HG03558 (cell line): ENCODE data around the gene FFAR2.
A peak's percentile ranks its signal among the peaks of the same experiment; 100 is the strongest.
"Not testable (repeated sequence)": the region's sequence is repeated elsewhere in the genome, so short reads cannot be mapped to it uniquely, and the experiment has no call there.

Experiments used
- ATAC-seq: cut with Tn5 transposase; IDR thresholded peaks from one replicate; pipeline ENCODE4 v1.9.1; 2021; ENCODE audit warnings: moderate number of reproducible peaks; ENCODE audit not compliant: unreplicated experiment; ENCODE audit errors: extremely low read depth

Gene FFAR2

GRCh38 chr19:35447606-35448469, at the start of gene FFAR2:
FFAR2 (plus strand) TSS chr19:35448257; CDS start chr19:35449715, 1,458 bp downstream.
- ATAC-seq = no peak

DNA sequence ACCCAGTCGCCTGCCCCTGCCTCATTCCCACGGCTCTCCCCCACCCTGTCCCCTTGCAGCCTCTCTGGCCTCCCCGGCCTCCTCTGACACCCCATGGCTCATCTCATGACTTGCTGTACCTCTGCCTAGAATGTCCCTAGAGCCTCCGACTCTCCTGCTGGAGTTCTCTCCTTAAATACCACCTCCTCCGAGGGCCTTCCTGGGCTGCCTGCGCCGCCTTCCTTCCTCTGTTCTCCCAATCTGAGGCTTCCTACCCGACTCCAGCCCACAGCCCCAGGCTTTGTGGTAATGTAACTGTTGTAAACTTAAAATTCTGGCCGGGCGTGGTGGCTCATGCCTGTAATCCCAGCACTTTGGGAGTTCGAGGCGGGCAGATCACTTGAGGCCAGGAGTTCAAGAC, 49.5 kb upstream of the FFAR2 start:
- ATAC-seq = no peak

DNA sequence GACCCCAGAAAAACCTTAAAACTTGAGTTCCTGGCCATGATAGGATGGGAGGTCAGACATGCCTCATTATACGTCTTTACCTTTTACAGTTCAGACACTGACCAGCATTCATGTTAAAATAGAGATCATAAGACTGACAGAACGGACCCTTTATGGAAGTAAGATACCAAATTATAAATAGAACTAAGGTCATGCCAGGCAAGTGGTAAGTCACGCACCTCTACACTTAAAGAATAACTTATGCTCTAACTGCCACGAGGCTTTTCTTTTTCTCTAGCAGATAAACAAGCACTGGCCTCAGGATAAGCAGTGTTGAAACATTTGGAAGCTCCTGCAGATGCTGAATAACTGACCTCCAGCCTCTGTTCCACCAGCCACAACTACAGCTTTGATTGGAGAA, 48.8 kb upstream of the FFAR2 start:
- ATAC-seq = no peak

GRCh38 chr19:35399948-35400772, 47.9 kb upstream of the FFAR2 start:
- ATAC-seq = no peak

DNA sequence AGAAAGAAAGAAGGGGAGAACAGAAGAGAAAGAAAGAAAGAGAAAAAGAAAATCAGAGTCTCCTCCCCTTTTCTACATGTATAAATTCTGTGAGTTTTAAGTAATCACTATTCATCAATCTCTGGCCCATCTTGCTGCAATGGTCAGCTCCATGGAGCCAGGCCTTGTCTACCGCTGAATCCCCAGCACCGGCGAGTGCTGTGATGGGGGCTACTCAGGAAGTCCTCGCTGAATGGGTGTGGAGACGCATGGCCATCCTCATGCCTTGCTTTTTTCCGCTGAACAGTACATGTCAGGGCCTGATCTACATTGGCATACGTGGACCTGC, 47.3 kb upstream of the FFAR2 start:
- ATAC-seq = no peak

GRCh38 chr19:35401416-35401815, 46.6 kb upstream of the FFAR2 start:
- ATAC-seq = not testable (repeated sequence)

DNA sequence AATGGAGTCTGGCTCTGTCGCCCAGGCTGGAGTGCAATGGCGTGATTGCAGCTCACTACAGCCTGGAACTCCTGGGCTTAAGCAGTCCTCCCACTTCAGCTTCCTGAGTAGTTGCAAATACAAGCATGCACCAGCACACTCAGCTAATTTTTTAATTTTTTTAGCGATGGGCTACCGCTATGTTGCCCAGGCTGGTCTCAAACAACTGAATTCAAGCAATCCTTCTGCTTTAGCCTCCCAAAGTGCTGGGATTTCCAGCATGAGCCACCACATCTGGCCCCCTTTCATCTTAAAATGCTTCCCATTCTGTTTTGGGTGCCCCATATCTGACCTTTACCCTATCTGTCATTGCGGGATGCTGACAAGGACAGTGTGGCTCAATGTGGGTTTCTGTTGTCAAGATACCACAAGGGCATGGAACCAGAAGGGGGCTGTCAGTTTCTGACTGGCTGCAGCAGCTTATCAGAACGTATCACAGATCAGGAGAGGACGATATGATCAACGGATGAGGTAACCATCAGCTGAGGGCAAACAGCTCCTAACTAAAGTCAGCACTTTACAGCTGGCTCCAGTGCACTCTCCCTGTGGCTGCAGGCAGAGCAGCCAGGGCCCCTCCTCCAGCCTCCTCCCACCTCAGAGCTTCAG, 44.8 kb upstream of the FFAR2 start:
- ATAC-seq = no peak

- ATAC-seq = peak; percentile 45
Observed at GRCh38 chr19:35404879-35405622, 43.0 kb upstream of the FFAR2 start.

DNA sequence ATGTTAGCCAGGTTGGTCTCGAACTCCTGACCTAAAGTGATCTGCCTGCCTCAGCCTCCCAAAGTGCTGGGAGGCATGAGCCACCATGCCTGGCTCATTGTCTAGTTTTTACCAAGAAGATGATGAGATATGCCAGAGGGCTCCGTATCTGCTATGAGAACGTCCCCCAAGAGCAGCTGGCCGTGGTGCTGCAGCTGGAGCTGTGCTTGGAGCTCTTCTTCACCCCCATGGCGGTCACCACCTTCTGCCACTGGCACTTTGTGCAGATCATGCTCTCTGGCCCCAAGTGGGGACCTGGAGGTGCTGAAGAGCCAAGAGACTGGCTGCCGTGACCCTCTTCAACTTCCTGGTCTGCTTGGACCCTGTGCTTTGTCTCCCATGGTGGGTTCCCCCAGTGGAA, 40.4 kb upstream of the FFAR2 start:
- ATAC-seq = no peak

DNA sequence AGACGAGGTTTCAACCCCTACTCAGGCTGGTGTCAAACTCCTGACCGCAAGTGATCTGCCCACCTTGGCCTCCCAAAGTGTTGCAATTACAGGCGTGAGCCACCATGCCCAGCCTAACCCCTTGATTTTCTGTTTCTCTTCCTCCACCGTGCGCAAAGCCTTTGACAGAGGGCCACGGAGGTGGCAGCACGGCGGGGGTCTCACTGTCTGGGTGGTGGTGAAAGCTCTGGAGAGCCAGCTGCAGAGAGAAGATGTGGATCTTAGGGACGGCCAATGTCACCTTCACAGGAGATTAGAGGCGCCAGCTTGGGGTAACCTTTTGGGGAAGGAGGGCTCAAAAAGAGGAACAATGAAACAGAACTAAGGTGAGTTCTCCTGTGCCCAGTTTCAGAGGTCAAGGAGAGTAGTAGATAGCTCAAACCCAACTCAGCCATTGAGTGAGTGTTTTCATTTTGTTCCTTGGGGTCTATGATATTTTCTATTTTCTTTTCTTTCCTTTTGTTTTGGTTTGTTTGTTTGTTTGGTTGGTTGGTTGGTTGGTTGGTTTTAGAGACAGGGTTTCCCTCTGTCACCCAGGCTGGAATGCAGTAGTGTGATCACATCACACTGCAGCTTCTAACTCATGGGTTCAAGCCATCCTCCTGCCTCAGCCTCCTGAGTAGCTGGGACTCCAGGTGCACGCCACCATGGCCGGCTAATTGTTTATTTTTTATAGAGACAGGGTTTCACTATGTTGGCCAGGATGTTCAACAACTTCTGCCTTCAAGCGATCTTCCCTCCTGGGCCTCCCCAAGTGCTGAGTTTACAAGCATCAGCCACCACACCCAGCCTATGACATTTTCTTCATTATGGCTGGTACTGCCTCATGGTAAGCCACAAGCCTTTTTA, 39.5 kb upstream of the FFAR2 start:
- ATAC-seq = no peak

DNA sequence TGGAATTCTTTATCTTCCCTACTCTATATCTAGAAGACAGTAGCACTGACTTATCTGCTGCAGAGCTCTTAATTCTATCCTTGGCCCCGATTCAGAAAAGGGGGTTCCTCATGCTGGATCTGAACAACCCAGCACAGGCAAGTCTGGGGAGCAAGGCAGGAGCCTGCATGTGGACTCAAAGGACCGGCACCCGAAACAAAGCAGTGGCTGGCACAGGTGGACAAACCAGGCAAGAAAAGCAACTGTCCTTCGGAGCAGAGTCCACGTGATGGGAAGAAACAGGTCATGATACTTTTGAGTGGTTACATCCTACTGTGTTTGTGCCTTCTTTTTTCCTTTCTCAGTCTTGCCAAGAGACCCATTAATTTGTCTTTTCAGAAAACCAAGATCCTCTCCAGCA, 38.9 kb upstream of the FFAR2 start:
- ATAC-seq = no peak

- no peak for ATAC-seq
Observed at GRCh38 chr19:35410487-35410886, 37.6 kb upstream of the FFAR2 start.

- no peak for ATAC-seq
Observed at GRCh38 chr19:35414442-35414841, 33.6 kb upstream of the FFAR2 start.

DNA sequence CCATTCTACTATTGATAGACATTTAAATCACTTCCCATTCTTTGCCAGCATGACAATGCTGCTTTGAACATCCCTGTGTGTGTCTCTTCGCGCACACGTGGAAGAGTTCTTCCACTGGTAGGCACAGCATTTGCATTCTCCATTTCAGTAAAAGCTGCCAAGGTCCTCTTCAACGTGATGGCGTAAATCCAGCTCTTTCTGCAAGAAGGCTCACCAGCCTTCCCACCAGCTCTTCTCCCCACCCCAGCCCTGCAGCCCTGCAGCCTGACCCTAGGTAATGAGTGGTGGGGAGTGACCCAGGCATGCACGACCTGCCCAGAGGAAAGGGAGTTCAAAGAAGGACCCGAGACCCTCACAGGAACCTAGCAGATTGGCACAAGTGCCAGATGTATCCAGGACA, 31.7 kb upstream of the FFAR2 start:
- no peak for ATAC-seq

- ATAC-seq = no peak
Observed at GRCh38 chr19:35417278-35417677, 30.8 kb upstream of the FFAR2 start.

- no peak for ATAC-seq
Observed at GRCh38 chr19:35417713-35418534, 30.1 kb upstream of the FFAR2 start.

DNA sequence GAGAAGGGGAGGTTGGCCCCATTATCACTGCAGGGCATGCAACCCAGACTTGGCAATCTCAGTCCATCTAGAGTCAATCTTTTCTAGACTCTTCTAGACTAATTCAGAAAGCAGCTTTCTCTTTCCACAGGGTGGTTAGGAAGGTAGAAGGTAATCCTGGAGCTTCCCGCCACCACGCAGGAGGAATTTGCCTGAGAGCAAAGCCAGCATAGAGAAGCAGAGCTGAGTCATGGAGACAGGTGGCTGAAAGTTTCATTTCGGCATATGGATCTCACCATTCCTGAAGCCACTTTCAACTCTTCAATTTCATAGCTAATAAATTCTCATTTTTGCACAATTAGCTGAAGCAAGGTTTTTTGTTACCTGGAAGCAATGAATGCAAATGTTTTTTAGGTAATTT, 29.0 kb upstream of the FFAR2 start:
- no peak for ATAC-seq

DNA sequence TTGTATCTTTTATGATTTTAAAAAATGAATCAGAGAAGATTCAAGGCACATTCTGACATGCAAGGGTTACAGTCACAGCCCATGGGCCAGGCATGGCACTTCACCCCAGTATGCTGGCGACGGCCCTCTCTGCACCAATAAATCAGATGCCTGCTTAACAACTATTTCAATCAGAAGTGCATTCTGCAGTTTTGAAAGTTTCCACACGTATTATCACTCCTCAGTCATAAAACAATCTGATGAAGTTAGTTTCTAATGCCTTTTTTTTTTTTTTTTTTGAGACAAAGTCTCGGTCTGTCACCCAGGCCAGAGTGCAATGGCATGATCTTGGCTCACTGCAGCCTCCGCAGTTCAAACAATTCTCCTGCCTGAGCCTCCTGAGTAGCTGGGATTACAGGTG, 28.3 kb upstream of the FFAR2 start:
- no peak for ATAC-seq

GRCh38 chr19:35421362-35421761, 26.7 kb upstream of the FFAR2 start:
- no peak for ATAC-seq
